HEK293 (cell line): ENCODE data around the gene TTLL1.

ENCODE experiments used
- CTCF ChIA-PET: fragments of 350-600 bp; formaldehyde crosslinking; extraction: SDS; loops from one replicate; lab custom pipeline; 2021; ENCODE audit warnings: antibody characterized with exemption; lab: Yijun Ruan, JAX
- POLR2A ChIA-PET: fragments of 300-600 bp; formaldehyde crosslinking; extraction: SDS; loops from one replicate; lab custom pipeline; 2020; ENCODE audit warnings: antibody characterized with exemption, inconsistent platforms; lab: Yijun Ruan, JAX
- H3K27ac ChIP-seq: fragments of 200-500 bp; sonication (Bioruptor generic); 2 replicates; pipeline ENCODE4 v1.5.1; 2014; ENCODE audit warnings: low read depth, low read length, control low read depth, inconsistent platforms; ENCODE audit errors: extremely low read depth
- H3K36me3 ChIP-seq, 2 experiments: fragments of 200-500 bp in 1 of 2; sonication (Bioruptor generic) in 1 of 2; 1 replicate in 1 of 2; 2 replicates in 1 of 2; pipeline ENCODE4 v1.5.1; 2014 to 2017; ENCODE audit warnings: inconsistent platforms in 2 of 2, low read length in 2 of 2; ENCODE audit not compliant: control insufficient read depth in 2 of 2, insufficient read depth in 1 of 2
- H3K4me1 ChIP-seq: fragments of 200-500 bp; sonication (Bioruptor generic); 2 replicates; pipeline ENCODE4 v1.5.1; 2014; ENCODE audit warnings: mild to moderate bottlenecking, low read length, inconsistent platforms; ENCODE audit not compliant: control insufficient read depth, insufficient read depth
- H3K4me3 ChIP-seq: 2 replicates; pipeline ENCODE4 v1.5.1; 2011; ENCODE audit warnings: low read depth, mild to moderate bottlenecking, control low read depth, low read length, moderate library complexity
- H3K9me3 ChIP-seq: fragments of 200-500 bp; sonication (Bioruptor generic); 2 replicates; pipeline ENCODE4 v1.5.1; 2014; ENCODE audit warnings: low read depth, low read length, inconsistent platforms; ENCODE audit not compliant: control insufficient read depth, insufficient read depth
- BCL11A ChIP-seq: fragments of 450-650 bp; formaldehyde crosslinking; IDR thresholded peaks from 2 replicates; pipeline ENCODE4 v1.5.1; 2016; ENCODE audit warnings: low read depth, missing biosample characterization, missing genetic modification characterization
- BCL11B ChIP-seq: fragments of 450-650 bp; formaldehyde crosslinking; IDR thresholded peaks from 2 replicates; pipeline ENCODE4 v1.5.1; 2016; ENCODE audit warnings: low read depth, missing biosample characterization, missing genetic modification characterization
- FEZF1 ChIP-seq: fragments of 450-650 bp; formaldehyde crosslinking; IDR thresholded peaks from 2 replicates; pipeline ENCODE4 v1.5.1; 2016; ENCODE audit warnings: missing biosample characterization, missing genetic modification characterization
- GLIS1 ChIP-seq: fragments of 450-650 bp; formaldehyde crosslinking; IDR thresholded peaks from 2 replicates; pipeline ENCODE4 v1.5.1; 2016; ENCODE audit warnings: missing biosample characterization, missing genetic modification characterization
- INSM2 ChIP-seq: fragments of 450-650 bp; formaldehyde crosslinking; IDR thresholded peaks from 2 replicates; pipeline ENCODE4 v1.5.1; 2016; ENCODE audit warnings: missing biosample characterization, missing genetic modification characterization
- SP7 ChIP-seq: fragments of 450-650 bp; formaldehyde crosslinking; IDR thresholded peaks from 2 replicates; pipeline ENCODE4 v1.5.1; 2016; ENCODE audit warnings: missing biosample characterization, missing genetic modification characterization
- ZBTB10 ChIP-seq: fragments of 450-650 bp; formaldehyde crosslinking; IDR thresholded peaks from 2 replicates; pipeline ENCODE4 v1.5.1; 2016; ENCODE audit warnings: missing biosample characterization, missing genetic modification characterization
- ZBTB44 ChIP-seq: fragments of 450-650 bp; IDR thresholded peaks from 2 replicates; pipeline ENCODE4 v1.5.1; 2018; ENCODE audit warnings: missing biosample characterization, mild to moderate bottlenecking, missing genetic modification characterization
- ZNF112 ChIP-seq: fragments of 450-650 bp; formaldehyde crosslinking; IDR thresholded peaks from 2 replicates; pipeline ENCODE4 v1.5.0; 2017; ENCODE audit warnings: missing biosample characterization, missing genetic modification characterization
- ZNF132 ChIP-seq: fragments of 450-650 bp; formaldehyde crosslinking; IDR thresholded peaks from 2 replicates; pipeline ENCODE4 v1.5.1; 2017; ENCODE audit warnings: missing biosample characterization, missing genetic modification characterization, borderline replicate concordance
- ZNF157 ChIP-seq: fragments of 450-650 bp; formaldehyde crosslinking; IDR thresholded peaks from 2 replicates; pipeline ENCODE4 v1.5.1; 2016; ENCODE audit warnings: missing biosample characterization, missing genetic modification characterization
- ZNF211 ChIP-seq: fragments of 450-650 bp; formaldehyde crosslinking; IDR thresholded peaks from 2 replicates; pipeline ENCODE4 v1.5.1; 2016; ENCODE audit warnings: low read depth, missing biosample characterization, missing genetic modification characterization
- ZNF23 ChIP-seq: fragments of 450-650 bp; formaldehyde crosslinking; IDR thresholded peaks from 2 replicates; pipeline ENCODE4 v1.5.1; 2016; ENCODE audit warnings: missing biosample characterization, missing genetic modification characterization, borderline replicate concordance
- ZNF26 ChIP-seq: fragments of 450-650 bp; formaldehyde crosslinking; IDR thresholded peaks from 2 replicates; pipeline ENCODE4 v1.5.1; 2016; ENCODE audit warnings: missing biosample characterization, missing genetic modification characterization
- ZNF302 ChIP-seq: fragments of 450-650 bp; formaldehyde crosslinking; IDR thresholded peaks from 2 replicates; pipeline ENCODE4 v1.5.1; 2016; ENCODE audit warnings: missing biosample characterization, missing genetic modification characterization, low read depth
- ZNF335 ChIP-seq: fragments of 450-650 bp; formaldehyde crosslinking; conservative IDR thresholded peaks from 2 replicates; pipeline ENCODE4 v1.5.1; 2016; ENCODE audit warnings: missing biosample characterization, missing genetic modification characterization
- ZNF37A ChIP-seq: fragments of 450-650 bp; IDR thresholded peaks from 2 replicates; pipeline ENCODE4 v1.5.1; 2018; ENCODE audit warnings: missing biosample characterization, missing genetic modification characterization
- ZNF391 ChIP-seq: fragments of 450-650 bp; formaldehyde crosslinking; IDR thresholded peaks from 2 replicates; pipeline ENCODE4 v1.5.1; 2016; ENCODE audit warnings: low read depth, missing biosample characterization, missing genetic modification characterization, borderline replicate concordance
- ZNF488 ChIP-seq: fragments of 450-650 bp; formaldehyde crosslinking; IDR thresholded peaks from 2 replicates; pipeline ENCODE4 v1.5.1; 2016; ENCODE audit warnings: missing biosample characterization, missing genetic modification characterization
- ZNF510 ChIP-seq: fragments of 450-650 bp; formaldehyde crosslinking; IDR thresholded peaks from 2 replicates; pipeline ENCODE4 v1.5.1; 2018; ENCODE audit warnings: mild to moderate bottlenecking, missing genetic modification characterization, missing biosample characterization; ENCODE audit not compliant: insufficient replicate concordance
- ZNF571 ChIP-seq: fragments of 450-650 bp; formaldehyde crosslinking; IDR thresholded peaks from 2 replicates; pipeline ENCODE4 v1.5.0; 2017; ENCODE audit warnings: missing biosample characterization, missing genetic modification characterization
- ZNF677 ChIP-seq: fragments of 450-650 bp; IDR thresholded peaks from 2 replicates; pipeline ENCODE4 v1.5.0; 2018; ENCODE audit warnings: missing biosample characterization, mild to moderate bottlenecking, missing genetic modification characterization, moderate library complexity
- ZNF76 ChIP-seq: fragments of 450-650 bp; formaldehyde crosslinking; IDR thresholded peaks from 2 replicates; pipeline ENCODE4; 2016; ENCODE audit warnings: low read depth, missing biosample characterization, missing genetic modification characterization, borderline replicate concordance
- ZNF830 ChIP-seq: fragments of 450-650 bp; IDR thresholded peaks from 2 replicates; pipeline ENCODE4 v1.5.0; 2018; ENCODE audit warnings: missing biosample characterization, missing genetic modification characterization, low read depth, mild to moderate bottlenecking, moderate library complexity
- ZNF843 ChIP-seq: fragments of 450-650 bp; formaldehyde crosslinking; IDR thresholded peaks from 2 replicates; pipeline ENCODE4 v1.5.1; 2016; ENCODE audit warnings: missing biosample characterization, missing genetic modification characterization
- ZSCAN16 ChIP-seq: fragments of 450-650 bp; formaldehyde crosslinking; IDR thresholded peaks from 2 replicates; pipeline ENCODE4 v1.5.1; 2016; ENCODE audit warnings: missing biosample characterization, missing genetic modification characterization

TTLL1 gene

GRCh38 chr22:43014316-43014868, 74.8 kb downstream of the TTLL1 start:
- H3K4me1 ChIP-seq, result peaks cover 8% of the 10 kb centered on the region
- peak overlapping the region; percentile 72 for H3K27ac ChIP-seq
- ChIA-PET CTCF (interaction anchor here (0.6 to 1.6 kb wide), 5 partner anchors 8 to 147 kb away, joined by 4 to 6 read pairs (median 5); no protein-coding TSS in a partner anchor), POLR2A (interaction anchor here (0.6 to 4.7 kb wide), 33 partner anchors 9 to 1361 kb away, joined by 3 to 67 read pairs (median 4); no protein-coding TSS in a partner anchor)
- H3K36me3 ChIP-seq, result no peaks in the 10 kb centered on the region
- H3K9me3 ChIP-seq, result no peaks in the 10 kb centered on the region
- H3K4me3 ChIP-seq, result peak overlapping the region; percentile 90
- TF ChIP-seq ZNF335 (tag by site-specific recombination), result peak; percentile 65
- peak; percentile 70 for TF ChIP-seq GLIS1 (tag by site-specific recombination)
- TF ChIP-seq ZBTB44 (tag by site-specific recombination), result no peak
- TF ChIP-seq ZNF843, result no peak
- TF ChIP-seq ZNF37A (tag by site-specific recombination), result no peak
- no peak for TF ChIP-seq ZNF391 (tag by site-specific recombination)
- no peak for TF ChIP-seq ZNF211 (tag by site-specific recombination)
- TF ChIP-seq FEZF1 (tag by site-specific recombination), result no peak
- TF ChIP-seq BCL11B (tag by site-specific recombination), result peak; percentile 47; the same call in 1 of the 2 replicates
- TF ChIP-seq ZNF132 (tag by site-specific recombination), result no peak
- no peak; the same call in 1 of the 2 replicates for TF ChIP-seq SP7
- no peak for TF ChIP-seq ZNF26 (tag by site-specific recombination)
- no peak for TF ChIP-seq ZNF677 (tag by site-specific recombination)
- TF ChIP-seq ZBTB10 (tag by site-specific recombination), result peak; percentile 64; the same call in 1 of the 2 replicates
- no peak for TF ChIP-seq ZNF157
- no peak for TF ChIP-seq ZNF830 (tag by site-specific recombination)
- no peak for TF ChIP-seq ZNF302 (tag by site-specific recombination)
- TF ChIP-seq ZNF571, result no peak
- TF ChIP-seq ZNF112 (tag by site-specific recombination), result no peak
- TF ChIP-seq ZNF488 (tag by site-specific recombination), result no peak
- TF ChIP-seq ZNF23, result no peak
- no peak for TF ChIP-seq INSM2 (tag by site-specific recombination)
- peak; percentile 55; the same call in 1 of the 2 replicates for TF ChIP-seq ZNF76
- TF ChIP-seq ZNF510, result no peak
- no peak for TF ChIP-seq ZSCAN16 (tag by site-specific recombination)
- no peak; the same call in 1 of the 2 replicates for TF ChIP-seq BCL11A (tag by site-specific recombination)
